ENCODE results near the gene GUCY2D. TPM values are rescaled to one million over a fixed set of nuclear protein-coding genes. Genes with fewer than 3 reads are reported as not detected.

Gene GUCY2D
- polyA plus RNA-seq, 1 donor (not counting 4 experiments of a cell fraction or from before 2014, with no cell fraction given), result 0.25 TPM

GRCh38 chr17:8039611-8040168 lies 37.3 kb downstream of the GUCY2D start:
- Histone ChIP-seq H3K79me2 (ENCODE audit: control insufficient read depth, insufficient read depth, low read length) (no peaks in the 10 kb centered on the region), H3K27me3 (ENCODE audit: control insufficient read depth, extremely low read depth, insufficient read depth, low read length) (no peaks in the 10 kb centered on the region), H3K36me3 (ENCODE audit: control insufficient read depth in 2 of 2, extremely low read depth in 1 of 2, insufficient read depth in 2 of 2, low read length in 2 of 2) (peaks cover 0 to 7% of the 10 kb centered on the region in 2 experiments), H3K27ac (ENCODE audit: control insufficient read depth, insufficient read depth, low read length) (no peak overlapping the region), H3K4me3 (ENCODE audit: control insufficient read depth in 2 of 3, extremely low read depth in 1 of 3, insufficient read depth in 2 of 3, low read depth in 1 of 3, low read length in 3 of 3) (peak overlapping the region; percentile 34 to 69 (median 57)), H3K4me1 (ENCODE audit: control insufficient read depth, extremely low read depth, insufficient read depth, low read length) (peaks cover 25% of the 10 kb centered on the region), H3K4me2 (ENCODE audit: control insufficient read depth, extremely low read depth, insufficient read depth, low read depth, low read length) (peak overlapping the region; percentile 87), H3K9ac (ENCODE audit: control insufficient read depth, extremely low read depth, insufficient read depth, low read length) (peak overlapping the region; percentile 22), H4K20me1 (ENCODE audit: control insufficient read depth, extremely low read depth, insufficient read depth, low read length) (no peaks in the 10 kb centered on the region), H3K9me1 (ENCODE audit: control insufficient read depth, extremely low read depth, insufficient read depth, low read length) (no peaks in the 10 kb centered on the region), H3K9me3 (ENCODE audit: control insufficient read depth, low read depth, low read length) (no peaks in the 10 kb centered on the region), H2AFZ (ENCODE audit: control insufficient read depth, low read length) (no peak overlapping the region)
- dilution Hi-C loops (cut with MboI; ENCODE audit: extremely low pct_ligation_motif_present, low sequenced_read_pairs), result no loop called here
- DNase-seq (ENCODE audit: low read depth, low spot score), result no peak
- TF ChIP-seq CTCF (optimal IDR thresholded peaks at IDR 0.05 in 1 of 3, IDR thresholded peaks at IDR 0.05 in 1 of 3, conservative IDR thresholded peaks at IDR 0.05 in 1 of 3; ENCODE audit: extremely low read depth in 1 of 3, insufficient read depth in 2 of 3, low read length in 3 of 3) (no peak), EZH2 (IDR thresholded peaks at IDR 0.05; ENCODE audit: low read length) (no peak)
- FAIRE-seq, result no peak

- TF ChIP-seq EZH2 (IDR thresholded peaks at IDR 0.05; ENCODE audit: low read length) (no peak), CTCF (optimal IDR thresholded peaks at IDR 0.05 in 1 of 3, IDR thresholded peaks at IDR 0.05 in 1 of 3, conservative IDR thresholded peaks at IDR 0.05 in 1 of 3; ENCODE audit: extremely low read depth in 1 of 3, insufficient read depth in 2 of 3, low read length in 3 of 3) (peak; percentile 55 to 72 (median 64))
- peaks cover 25% of the 10 kb centered on the region for H3K4me1 ChIP-seq (ENCODE audit: control insufficient read depth, extremely low read depth, insufficient read depth, low read length)
- peak overlapping the region; percentile 68 for H3K27ac ChIP-seq (ENCODE audit: control insufficient read depth, insufficient read depth, low read length)
- H3K36me3 ChIP-seq (ENCODE audit: control insufficient read depth in 2 of 2, extremely low read depth in 1 of 2, insufficient read depth in 2 of 2, low read length in 2 of 2), result peaks cover 0 to 9% of the 10 kb centered on the region in 2 experiments
- no peaks in the 10 kb centered on the region for H4K20me1 ChIP-seq (ENCODE audit: control insufficient read depth, extremely low read depth, insufficient read depth, low read length)
- peak overlapping the region; percentile 50 for H3K4me2 ChIP-seq (ENCODE audit: control insufficient read depth, extremely low read depth, insufficient read depth, low read depth, low read length)
- FAIRE-seq, result peak; percentile 95
- DNase-seq (ENCODE audit: low read depth, low spot score), result no peak
- no peaks in the 10 kb centered on the region for H3K9me3 ChIP-seq (ENCODE audit: control insufficient read depth, low read depth, low read length)
- dilution Hi-C loops (cut with MboI; ENCODE audit: extremely low pct_ligation_motif_present, low sequenced_read_pairs), result no loop called here
- no peaks in the 10 kb centered on the region for H3K27me3 ChIP-seq (ENCODE audit: control insufficient read depth, extremely low read depth, insufficient read depth, low read length)
- no peak overlapping the region for H3K4me3 ChIP-seq (ENCODE audit: control insufficient read depth in 2 of 3, extremely low read depth in 1 of 3, insufficient read depth in 2 of 3, low read depth in 1 of 3, low read length in 3 of 3)
- H3K79me2 ChIP-seq (ENCODE audit: control insufficient read depth, insufficient read depth, low read length), result no peaks in the 10 kb centered on the region
- peak overlapping the region; percentile 13 for H3K9ac ChIP-seq (ENCODE audit: control insufficient read depth, extremely low read depth, insufficient read depth, low read length)
- H3K9me1 ChIP-seq (ENCODE audit: control insufficient read depth, extremely low read depth, insufficient read depth, low read length), result no peaks in the 10 kb centered on the region
- no peak overlapping the region for H2AFZ ChIP-seq (ENCODE audit: control insufficient read depth, low read length)
Observed at GRCh38 chr17:8041249-8041928, 39.0 kb downstream of the GUCY2D start.

All from keratinocyte (primary cell).